ENCODE data around the gene MFGE8. TPM values are rescaled to one million over a fixed set of nuclear protein-coding genes. Genes with fewer than 3 reads are reported as not detected.

MFGE8 gene
- total and polyA plus RNA-seq, 9 of the 15 experiments (the other 6 are each of a cell fraction or from before 2014, with no cell fraction given) = 2.3 to 142 (median 62.3) TPM

- TF ChIP-seq AFF4 (CRISPR knock-in tag; IDR thresholded peaks at IDR 0.05) (no peak), XRCC4 (IDR thresholded peaks at IDR 0.05; ENCODE audit: extremely low read depth, insufficient read depth, insufficient read length) (no peak), FOS (IDR thresholded peaks at IDR 0.05; ENCODE audit: extremely low read depth, insufficient read length) (no peak), ZNF12 (CRISPR knock-in tag; IDR thresholded peaks at IDR 0.05) (no peak), ZBTB34 (CRISPR knock-in tag; IDR thresholded peaks at IDR 0.05) (0 out of 2 replicates have a peak, but pooled peaks have one; percentile 22), IRF2 (CRISPR knock-in tag; IDR thresholded peaks at IDR 0.05) (no peak), GABPA (tag; conservative IDR thresholded peaks at IDR 0.05; ENCODE audit: low read depth) (peak; percentile 77), HSF4 (CRISPR knock-in tag; IDR thresholded peaks at IDR 0.05; ENCODE audit: borderline replicate concordance) (no peak), NFXL1 (CRISPR knock-in tag; IDR thresholded peaks at IDR 0.05) (no peak), TCF15 (CRISPR knock-in tag; IDR thresholded peaks at IDR 0.05) (no peak), POU5F1 (IDR thresholded peaks at IDR 0.05; ENCODE audit: borderline replicate concordance, low read depth, low read length, partially characterized antibody) (no peak), RERE (CRISPR knock-in tag; IDR thresholded peaks at IDR 0.05; ENCODE audit: borderline replicate concordance) (no peak), ZNF512 (tag; IDR thresholded peaks at IDR 0.05) (peak; percentile 83), ZFP30 (CRISPR knock-in tag; IDR thresholded peaks at IDR 0.05; ENCODE audit: borderline replicate concordance) (no peak)
These were observed 25.8 kb upstream of the MFGE8 start (continued) for GRCh38 chr15:88938802-88939485.

Measured in K562 (cell line).